Spinal cord (tissue), 10 donors: Measurements from ENCODE around the gene BTBD3. TPM values are rescaled to one million over a fixed set of nuclear protein-coding genes. Genes with fewer than 3 reads are reported as not detected.

Experiments used
- DNase-seq, 6 donors: peaks; one replicate each; pipeline versions ENCODE4 v3.0.0 to v3.0.0-alpha.2; 2013 to 2015; ENCODE audit warnings: low spot score in 6 of 6, low read depth in 4 of 6
- H3K27ac ChIP-seq: one replicate; pipeline ENCODE4 v1.5.1; 2013; ENCODE audit warnings: low read depth, low read length, control low read depth
- H3K27me3 ChIP-seq: one replicate; pipeline ENCODE4 v1.6.1; 2013; ENCODE audit warnings: low read length; ENCODE audit not compliant: control insufficient read depth, insufficient read depth
- H3K36me3 ChIP-seq: one replicate; pipeline ENCODE4 v1.6.1; 2013; ENCODE audit warnings: low read length; ENCODE audit not compliant: control insufficient read depth, insufficient read depth
- H3K4me1 ChIP-seq: one replicate; pipeline ENCODE4 v1.6.1; 2013; ENCODE audit warnings: low read length; ENCODE audit not compliant: control insufficient read depth, insufficient read depth
- H3K4me3 ChIP-seq: one replicate; pipeline ENCODE4 v1.5.1; 2013; ENCODE audit warnings: low read depth, low read length, control low read depth
- H3K9me3 ChIP-seq: one replicate; pipeline ENCODE4 v1.6.1; 2013; ENCODE audit warnings: low read length; ENCODE audit not compliant: control insufficient read depth, insufficient read depth
- WGBS: methylation state at CpG from one replicate; pipeline ENCODE4 v1.1.5; 2013; ENCODE audit warnings: missing lambda C conversion rate; ENCODE audit not compliant: insufficient coverage; 5-methylcytosine and 5-hydroxymethylcytosine counted together
- polyA plus RNA-seq, 2 donors: library from polyadenylated mRNA; unstranded; fragments of 120-200 nt; gene quantifications; one replicate each; pipeline ENCODE4 v1.2.1, GENCODE V29; 2013; ENCODE audit not compliant: insufficient read length in 2 of 2
- total RNA-seq, 2 donors: library from RNA; depleted of rRNA in 1 of 2; stranded (reverse); fragments of 120-200 nt in 1 of 2; fragments of >200 nt in 1 of 2; gene quantifications; one replicate each; pipeline versions ENCODE4 v1.2.3 to v1.2.4, GENCODE V29; 2013 to 2014
- donor health status: healthy.

BTBD3 gene
- total and polyA plus RNA-seq, 4 donors = 72.8 to 152 (median 86.8) TPM

DNA sequence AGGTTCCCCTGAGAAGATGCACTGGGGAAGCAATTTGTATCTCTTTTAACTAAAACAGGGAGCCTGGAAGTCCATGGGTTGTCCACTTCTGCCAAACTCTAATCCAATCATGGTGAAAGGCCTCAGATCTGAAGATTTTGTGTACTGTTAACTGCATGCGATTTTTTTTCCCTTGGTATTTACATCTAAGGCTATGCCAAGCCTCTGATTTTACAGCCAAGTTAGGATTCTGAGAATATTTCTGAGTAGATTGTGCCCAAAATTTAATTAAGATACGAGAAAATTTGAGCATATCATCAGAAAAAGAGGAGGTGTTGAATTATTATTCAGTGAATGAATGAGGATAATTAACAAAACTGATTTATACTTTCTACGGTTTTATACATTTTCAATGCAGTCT, 34.0 kb downstream of the BTBD3 start:
- peak in 1 of 6 donors; percentile 79 for DNase-seq
- no peaks in the 10 kb centered on the region for H3K4me1 ChIP-seq
- no CpG with 5 or more reads among the region's 3 CpGs for WGBS
- H3K27ac ChIP-seq = no peak overlapping the region
- no peaks in the 10 kb centered on the region for H3K36me3 ChIP-seq
- peaks cover 1% of the 10 kb centered on the region for H3K9me3 ChIP-seq
- no peaks in the 10 kb centered on the region for H3K27me3 ChIP-seq
- H3K4me3 ChIP-seq = no peak overlapping the region

DNA sequence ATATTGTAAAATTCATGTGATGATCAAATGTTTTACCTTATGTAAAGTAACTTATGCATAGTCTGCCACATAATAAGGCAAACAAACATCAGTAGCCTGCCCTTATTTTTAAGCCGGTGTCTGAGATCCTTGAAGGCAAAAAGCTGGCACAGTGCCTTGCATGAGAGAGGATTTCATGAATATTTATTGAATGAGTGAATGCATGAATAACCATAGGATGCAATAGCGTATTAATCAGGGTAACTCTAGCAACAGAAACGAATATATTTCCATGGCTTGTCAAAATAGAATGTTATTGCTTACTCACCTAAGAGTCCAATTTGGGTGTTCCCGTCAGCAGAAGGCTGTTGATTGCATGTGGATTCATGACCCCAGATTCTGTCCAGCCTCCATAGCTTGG, 34.9 kb downstream of the BTBD3 start:
- no peak overlapping the region for H3K27ac ChIP-seq
- 63% methylated on average over 1 of the region's 4 CpGs for WGBS
- no peak overlapping the region for H3K4me3 ChIP-seq
- peaks cover 1% of the 10 kb centered on the region for H3K9me3 ChIP-seq
- H3K27me3 ChIP-seq = no peaks in the 10 kb centered on the region
- H3K4me1 ChIP-seq = no peaks in the 10 kb centered on the region
- no peaks in the 10 kb centered on the region for H3K36me3 ChIP-seq
- peak in 2 of 6 donors; percentile 72 to 89 for DNase-seq

DNA sequence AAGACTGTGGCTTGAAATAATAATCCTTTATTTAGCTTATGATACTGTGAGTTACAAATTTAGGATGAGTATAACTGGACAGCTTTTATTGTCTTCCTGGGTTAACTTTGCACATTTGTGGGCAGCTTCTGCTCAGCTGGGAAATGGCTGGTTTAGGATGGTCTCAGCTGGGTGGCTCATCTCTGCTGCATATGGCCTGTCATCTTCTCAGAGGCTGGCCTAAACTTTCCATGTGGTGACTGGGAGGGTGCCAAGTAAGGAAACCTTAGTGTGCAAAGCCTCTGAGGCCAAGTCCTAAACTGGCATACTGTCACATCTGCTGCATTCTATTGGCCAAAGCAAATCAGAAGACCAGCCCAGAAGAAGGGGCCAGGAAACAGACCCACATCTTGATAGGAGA, 40.2 kb downstream of the BTBD3 start:
- H3K4me3 ChIP-seq = no peak overlapping the region
- DNase-seq = no peak
- no peaks in the 10 kb centered on the region for H3K27me3 ChIP-seq
- no peaks in the 10 kb centered on the region for H3K36me3 ChIP-seq
- H3K4me1 ChIP-seq = no peaks in the 10 kb centered on the region
- no peak overlapping the region for H3K27ac ChIP-seq
- peaks cover 1% of the 10 kb centered on the region for H3K9me3 ChIP-seq

DNA sequence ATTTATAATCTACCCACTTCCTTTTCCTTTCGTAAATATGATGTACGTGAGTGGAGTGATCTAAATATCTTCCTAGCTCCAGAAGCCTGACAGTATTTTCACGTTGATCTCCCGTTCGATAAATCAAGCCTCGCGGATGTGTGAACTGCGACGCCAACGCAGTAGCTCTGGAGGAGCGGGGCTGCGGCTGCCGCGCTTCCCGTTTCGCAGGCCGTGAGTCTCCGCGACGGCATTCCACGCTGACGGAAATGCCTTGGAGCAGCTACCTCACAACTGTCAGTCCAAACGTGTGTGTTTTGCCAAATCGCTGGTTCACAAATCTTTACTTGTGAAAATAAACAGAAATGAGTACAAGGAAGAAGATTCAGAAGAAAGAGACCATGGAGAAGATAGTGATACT, 41.2 kb downstream of the BTBD3 start:
- Histone ChIP-seq H3K4me1 (no peaks in the 10 kb centered on the region), H3K27me3 (no peaks in the 10 kb centered on the region), H3K36me3 (no peaks in the 10 kb centered on the region), H3K27ac (no peak overlapping the region), H3K4me3 (no peak overlapping the region), H3K9me3 (peaks cover 1% of the 10 kb centered on the region)
- WGBS = 67% methylated on average over 23 of the region's 24 CpGs
- DNase-seq = peak in 1 of 6 donors; percentile 15

DNA sequence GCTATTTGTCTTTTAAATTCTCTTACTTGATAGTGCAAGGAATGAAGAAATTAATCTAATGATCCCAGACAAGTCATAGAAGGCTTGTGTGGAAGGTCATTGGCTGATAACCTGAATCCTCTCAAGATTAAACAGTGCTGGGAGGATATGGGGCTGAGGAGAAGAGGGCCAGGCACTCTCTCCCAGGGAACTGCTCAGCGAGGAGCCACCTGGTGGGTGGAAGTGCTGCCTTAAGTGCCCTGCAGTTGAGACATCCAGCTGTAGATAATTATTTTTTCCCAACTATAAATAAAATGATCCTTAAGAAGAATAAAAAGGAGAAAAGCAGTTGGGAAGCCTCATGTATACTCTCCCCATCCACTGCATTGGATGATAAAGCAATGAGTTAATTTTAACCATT, 47.9 kb downstream of the BTBD3 start:
- no peak overlapping the region for H3K27ac ChIP-seq
- H3K4me1 ChIP-seq = no peaks in the 10 kb centered on the region
- H3K36me3 ChIP-seq = no peaks in the 10 kb centered on the region
- no peaks in the 10 kb centered on the region for H3K9me3 ChIP-seq
- no CpG with 5 or more reads among the region's 1 CpG for WGBS
- DNase-seq = no peak
- no peak overlapping the region for H3K4me3 ChIP-seq
- no peaks in the 10 kb centered on the region for H3K27me3 ChIP-seq

DNA sequence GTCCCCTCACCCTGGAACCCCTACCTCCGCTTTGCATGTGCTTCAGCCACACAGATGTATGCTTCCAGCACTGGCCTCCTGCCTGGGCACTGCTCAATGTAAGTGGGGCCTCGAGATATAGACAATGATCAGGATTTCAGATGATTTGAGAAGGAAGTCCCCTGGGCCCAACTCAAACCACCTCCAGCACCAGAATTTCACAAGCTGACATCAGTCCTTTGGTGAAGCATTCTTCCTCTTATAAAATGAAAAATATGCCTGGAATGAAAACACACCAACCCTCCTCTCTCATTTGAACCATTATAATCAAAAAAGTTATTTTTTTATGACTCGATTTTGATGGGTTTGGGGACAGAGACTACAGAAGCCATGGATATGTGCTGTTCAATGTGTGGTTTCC, 48.5 kb downstream of the BTBD3 start:
- WGBS = no CpG with 5 or more reads among the region's 3 CpGs
- no peak overlapping the region for H3K4me3 ChIP-seq
- no peak for DNase-seq
- no peak overlapping the region for H3K27ac ChIP-seq
- H3K9me3 ChIP-seq = no peaks in the 10 kb centered on the region
- H3K36me3 ChIP-seq = no peaks in the 10 kb centered on the region
- H3K27me3 ChIP-seq = no peaks in the 10 kb centered on the region
- no peaks in the 10 kb centered on the region for H3K4me1 ChIP-seq

DNA sequence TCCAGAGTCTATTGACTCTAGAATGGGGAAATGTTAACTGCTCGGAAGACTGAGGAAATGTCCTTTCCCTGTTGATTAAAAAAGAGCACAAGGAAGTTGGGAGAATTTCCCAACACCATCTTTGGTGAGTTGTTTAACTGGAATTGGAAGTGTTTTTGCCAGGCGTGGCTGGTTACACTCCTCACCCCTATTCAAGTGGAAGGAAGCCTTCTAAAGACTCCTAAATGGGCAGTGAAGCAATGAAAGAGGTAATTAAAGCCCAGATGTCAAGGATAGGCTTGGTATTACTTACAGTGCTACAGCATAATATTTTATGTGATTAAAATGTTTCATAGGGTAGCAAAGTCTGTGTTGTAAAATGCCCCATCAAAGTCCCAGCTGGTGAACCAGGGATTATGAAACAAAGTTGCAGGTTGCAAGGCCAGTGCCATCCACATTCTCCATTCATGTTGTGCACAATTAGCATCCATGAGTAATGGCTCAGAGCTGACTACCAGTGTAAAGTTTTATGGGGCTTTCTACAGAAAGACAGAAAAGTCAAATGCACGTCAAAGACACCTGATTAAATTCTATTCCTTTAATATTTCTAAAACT, 52.6 kb downstream of the BTBD3 start:
- Histone ChIP-seq H3K27ac (no peak overlapping the region), H3K9me3 (no peaks in the 10 kb centered on the region), H3K27me3 (no peaks in the 10 kb centered on the region), H3K4me3 (no peak overlapping the region), H3K4me1 (no peaks in the 10 kb centered on the region), H3K36me3 (no peaks in the 10 kb centered on the region)
- WGBS = 100% methylated on average over 1 of the region's 3 CpGs
- no peak for DNase-seq

DNA sequence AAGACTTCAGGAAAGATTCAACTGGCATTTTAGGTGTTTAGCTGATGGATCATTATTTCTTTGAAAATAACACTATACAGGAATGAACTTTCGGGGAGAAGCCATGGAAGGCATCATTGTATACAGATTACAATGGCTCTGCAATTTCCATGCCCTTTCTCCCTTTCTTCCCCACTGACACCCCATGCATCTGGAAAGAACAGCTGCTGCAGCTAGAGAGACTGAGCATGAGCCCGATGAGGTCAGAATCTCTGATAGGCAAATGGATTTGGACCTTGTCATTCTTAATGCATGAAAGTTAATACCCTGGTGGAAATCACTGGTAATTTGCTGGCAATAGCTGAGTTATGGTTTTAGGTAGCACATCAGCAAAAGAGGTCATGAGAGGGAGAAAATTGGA, 54.8 kb downstream of the BTBD3 start:
- Histone ChIP-seq H3K4me1 (no peaks in the 10 kb centered on the region), H3K4me3 (no peak overlapping the region), H3K27me3 (no peaks in the 10 kb centered on the region), H3K9me3 (no peaks in the 10 kb centered on the region), H3K27ac (no peak overlapping the region), H3K36me3 (no peaks in the 10 kb centered on the region)
- no peak for DNase-seq
- 70% methylated on average over 1 of the region's 2 CpGs for WGBS
